ENCODE data around the gene MEIS1. TPM values are rescaled to one million over a fixed set of nuclear protein-coding genes. Genes with fewer than 3 reads are reported as not detected.

MEIS1 gene
- polyA plus RNA-seq, 1 experiment, result 107 TPM

GRCh38 chr2:66567729-66568128, 132.8 kb downstream of the MEIS1 start:
- CTCF ChIA-PET, result interaction anchor here (0.6 kb wide), 1 partner anchor 690 kb away, joined by 4 read pairs; no protein-coding TSS in a partner anchor
- no peak for DNase-seq (ENCODE audit: low read depth, low spot score)
- TF ChIP-seq, protein P1, sequence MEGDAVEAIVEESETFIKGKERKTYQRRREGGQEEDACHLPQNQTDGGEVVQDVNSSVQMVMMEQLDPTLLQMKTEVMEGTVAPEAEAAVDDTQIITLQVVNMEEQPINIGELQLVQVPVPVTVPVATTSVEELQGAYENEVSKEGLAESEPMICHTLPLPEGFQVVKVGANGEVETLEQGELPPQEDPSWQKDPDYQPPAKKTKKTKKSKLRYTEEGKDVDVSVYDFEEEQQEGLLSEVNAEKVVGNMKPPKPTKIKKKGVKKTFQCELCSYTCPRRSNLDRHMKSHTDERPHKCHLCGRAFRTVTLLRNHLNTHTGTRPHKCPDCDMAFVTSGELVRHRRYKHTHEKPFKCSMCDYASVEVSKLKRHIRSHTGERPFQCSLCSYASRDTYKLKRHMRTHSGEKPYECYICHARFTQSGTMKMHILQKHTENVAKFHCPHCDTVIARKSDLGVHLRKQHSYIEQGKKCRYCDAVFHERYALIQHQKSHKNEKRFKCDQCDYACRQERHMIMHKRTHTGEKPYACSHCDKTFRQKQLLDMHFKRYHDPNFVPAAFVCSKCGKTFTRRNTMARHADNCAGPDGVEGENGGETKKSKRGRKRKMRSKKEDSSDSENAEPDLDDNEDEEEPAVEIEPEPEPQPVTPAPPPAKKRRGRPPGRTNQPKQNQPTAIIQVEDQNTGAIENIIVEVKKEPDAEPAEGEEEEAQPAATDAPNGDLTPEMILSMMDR (IDR thresholded peaks at IDR 0.05; ENCODE audit: low read depth, low read length), result no peak
- no peaks in the 10 kb centered on the region for H3K27me3 ChIP-seq (ENCODE audit: control insufficient read depth, insufficient read depth, low read length)
- no peaks in the 10 kb centered on the region for H3K9me3 ChIP-seq (ENCODE audit: control insufficient read depth, insufficient read depth, low read length)
- no peak overlapping the region for H3K27ac ChIP-seq (ENCODE audit: low read depth, low read length)
- POLR2A ChIA-PET, result interaction anchor here (1.0 kb wide), 1 partner anchor 9 kb away, joined by 3 read pairs; no protein-coding TSS in a partner anchor
- H3K4me3 ChIP-seq (ENCODE audit: low read depth, low read length), result no peak overlapping the region

GRCh38 chr2:66568650-66569300, 133.8 kb downstream of the MEIS1 start:
- ChIA-PET POLR2A (no interaction called here), CTCF (interaction anchor here (0.6 kb wide), 1 partner anchor 689 kb away, joined by 4 read pairs; no protein-coding TSS in a partner anchor)

DNA sequence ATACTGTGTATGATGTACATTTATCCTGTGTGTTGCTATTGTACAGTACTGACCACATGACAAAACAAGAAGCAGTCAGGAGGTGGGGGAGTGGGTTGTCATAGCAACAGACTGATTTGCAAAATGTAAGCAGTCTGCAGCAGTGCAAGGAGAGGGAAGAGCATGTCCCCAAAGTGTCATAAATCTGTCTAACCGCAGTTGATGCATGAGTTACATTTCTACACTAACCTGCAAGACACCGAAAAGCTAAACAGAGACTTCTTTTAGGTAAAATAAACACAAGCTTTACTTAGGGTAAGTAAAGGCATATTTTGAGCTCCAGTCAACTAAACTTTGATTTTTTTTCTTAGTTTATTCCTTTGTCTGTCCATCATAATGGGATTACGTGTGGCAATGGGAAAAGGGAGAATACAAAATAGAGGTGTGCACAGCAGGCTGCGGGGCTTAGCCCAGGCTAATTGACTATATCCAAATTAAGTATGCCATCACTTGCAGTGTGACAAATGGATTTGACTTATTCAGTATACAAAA, 134.5 kb downstream of the MEIS1 start:
- no peaks in the 10 kb centered on the region for H3K27me3 ChIP-seq (ENCODE audit: control insufficient read depth, insufficient read depth, low read length)
- no peak for DNase-seq (ENCODE audit: low read depth, low spot score)
- TF ChIP-seq, protein P1 (IDR thresholded peaks at IDR 0.05; ENCODE audit: low read depth, low read length), result no peak
- no peaks in the 10 kb centered on the region for H3K9me3 ChIP-seq (ENCODE audit: control insufficient read depth, insufficient read depth, low read length)
- H3K27ac ChIP-seq (ENCODE audit: low read depth, low read length), result no peak overlapping the region
- ChIA-PET POLR2A (no interaction called here), CTCF (no interaction called here)
- H3K4me3 ChIP-seq (ENCODE audit: low read depth, low read length), result no peak overlapping the region

More at GRCh38 chr2:66568650-66569300, 133.8 kb downstream of the MEIS1 start:
- no peaks in the 10 kb centered on the region for H3K9me3 ChIP-seq (ENCODE audit: control insufficient read depth, insufficient read depth, low read length)
- no peak overlapping the region for H3K4me3 ChIP-seq (ENCODE audit: low read depth, low read length)
- H3K27me3 ChIP-seq (ENCODE audit: control insufficient read depth, insufficient read depth, low read length), result no peaks in the 10 kb centered on the region
- no peak overlapping the region for H3K27ac ChIP-seq (ENCODE audit: low read depth, low read length)
- TF ChIP-seq, protein P1 (IDR thresholded peaks at IDR 0.05; ENCODE audit: low read depth, low read length), result no peak
- DNase-seq (ENCODE audit: low read depth, low spot score), result no peak

GRCh38 chr2:66569974-66570373, 135.0 kb downstream of the MEIS1 start:
- H3K27ac ChIP-seq (ENCODE audit: low read depth, low read length), result no peak overlapping the region

More at GRCh38 chr2:66569974-66570373, 135.0 kb downstream of the MEIS1 start:
- TF ChIP-seq, protein P1 (IDR thresholded peaks at IDR 0.05; ENCODE audit: low read depth, low read length), result no peak
- H3K4me3 ChIP-seq (ENCODE audit: low read depth, low read length), result no peak overlapping the region
- no peak for DNase-seq (ENCODE audit: low read depth, low spot score)
- H3K9me3 ChIP-seq (ENCODE audit: control insufficient read depth, insufficient read depth, low read length), result no peaks in the 10 kb centered on the region
- ChIA-PET POLR2A (no interaction called here), CTCF (interaction anchor here (0.6 to 1.9 kb wide), 2 partner anchors 71 to 141 kb away, joined by 3 to 8 read pairs; no protein-coding TSS in a partner anchor)
- H3K27me3 ChIP-seq (ENCODE audit: control insufficient read depth, insufficient read depth, low read length), result no peaks in the 10 kb centered on the region
